Neural cell (in vitro differentiated cells): Measurements from ENCODE around the gene GGA1. TPM values are rescaled to one million over a fixed set of nuclear protein-coding genes. Genes with fewer than 3 reads are reported as not detected.

ENCODE experiments used
- H2AFZ ChIP-seq: fragments of 200-600, 300-800 bp; sonication (generic), shearing (Covaris generic); 2 replicates; pipeline ENCODE4 v1.6.0; 2014; ENCODE audit warnings: low read depth, mild to moderate bottlenecking, antibody characterized with exemption, low read length, moderate library complexity
- H3F3A ChIP-seq: fragments of 200-600 bp; shearing (Covaris generic); 2 replicates; pipeline ENCODE4 v1.6.1; 2016; ENCODE audit warnings: mild to moderate bottlenecking, moderate library complexity, mixed read lengths, antibody characterized with exemption, low read length; ENCODE audit not compliant: insufficient read depth, poor library complexity, severe bottlenecking
- H3K27ac ChIP-seq: fragments of 200-600, 300-800 bp; sonication (generic), shearing (Covaris generic); 2 replicates; pipeline ENCODE4 v1.5.1; 2014; ENCODE audit warnings: mild to moderate bottlenecking, low read length, moderate library complexity
- H3K27me3 ChIP-seq: fragments of 300-800, 200-600 bp; sonication (generic), shearing (Covaris generic); 2 replicates; pipeline ENCODE4 v1.6.0; 2014; ENCODE audit warnings: mild to moderate bottlenecking, low read depth, low read length, moderate library complexity; ENCODE audit not compliant: insufficient read depth
- H3K36me3 ChIP-seq: fragments of 300-800, 200-600 bp; sonication (generic), shearing (Covaris generic); 2 replicates; pipeline ENCODE4 v1.5.1; 2014; ENCODE audit warnings: mild to moderate bottlenecking, antibody characterized with exemption, low read length, moderate library complexity; ENCODE audit not compliant: insufficient read depth
- H3K4me2 ChIP-seq: fragments of 300-800, 200-600 bp; sonication (generic), shearing (Covaris generic); 2 replicates; pipeline ENCODE4 v1.6.0; 2014; ENCODE audit warnings: mild to moderate bottlenecking, low read length
- H3K4me3 ChIP-seq: fragments of 300-800, 200-600 bp; sonication (generic), shearing (Covaris generic); 2 replicates; pipeline ENCODE4 v1.5.1; 2014; ENCODE audit warnings: mild to moderate bottlenecking, low read length, moderate library complexity
- H3K79me2 ChIP-seq: fragments of 200-600 bp; shearing (Covaris generic); replicated peaks from 2 replicates; pipeline ENCODE4 v1.6.0; 2014; ENCODE audit warnings: mild to moderate bottlenecking, low read length, moderate library complexity; ENCODE audit not compliant: insufficient read depth
- H3K9ac ChIP-seq: fragments of 300-800, 200-600 bp; sonication (generic), shearing (Covaris generic); 2 replicates; pipeline ENCODE4 v1.6.1; 2016; ENCODE audit warnings: mild to moderate bottlenecking, low read length, mixed read lengths
- H3K9me2 ChIP-seq: fragments of 200-600 bp; shearing (Covaris generic); 2 replicates; pipeline ENCODE4 v1.6.1; 2016; ENCODE audit warnings: mild to moderate bottlenecking, low read length, mixed read lengths; ENCODE audit not compliant: insufficient read depth
- H3K9me3 ChIP-seq: fragments of 200-600, 300-800 bp; sonication (generic), shearing (Covaris generic); 2 replicates; pipeline ENCODE4 v1.6.1; 2016; ENCODE audit warnings: mild to moderate bottlenecking, mixed run types, low read length, moderate library complexity, mixed read lengths
- H4K20me1 ChIP-seq: fragments of 200-600 bp; shearing (Covaris generic); 2 replicates; pipeline ENCODE4 v1.6.1; 2016; ENCODE audit warnings: mild to moderate bottlenecking, mixed run types; ENCODE audit not compliant: insufficient read depth
- EP300 ChIP-seq: fragments of 450-650 bp; conservative IDR thresholded peaks from 2 replicates; pipeline ENCODE4 v1.6.1; 2014; ENCODE audit warnings: antibody characterized with exemption, mild to moderate bottlenecking, moderate library complexity; ENCODE audit not compliant: poor library complexity, severe bottlenecking
- EZH2 ChIP-seq: fragments of 200-600, 300-800 bp; shearing (Covaris generic), sonication (generic); IDR thresholded peaks from 2 replicates; pipeline ENCODE4 v1.6.1; 2014; ENCODE audit warnings: antibody characterized with exemption, low read length, borderline replicate concordance, mild to moderate bottlenecking; ENCODE audit not compliant: insufficient read depth, poor library complexity, severe bottlenecking
- MXI1 ChIP-seq: fragments of 450-650 bp; conservative IDR thresholded peaks from 2 replicates; pipeline ENCODE4 v1.6.1; 2014; ENCODE audit warnings: antibody characterized with exemption, mild to moderate bottlenecking; ENCODE audit not compliant: poor library complexity, severe bottlenecking
- POLR2AphosphoS5 ChIP-seq: IDR thresholded peaks from 2 replicates; pipeline ENCODE4 v1.6.1; 2012
- RAD21 ChIP-seq: fragments of 450-650 bp; conservative IDR thresholded peaks from 2 replicates; pipeline ENCODE4 v1.6.1; 2014; ENCODE audit warnings: antibody characterized with exemption, mild to moderate bottlenecking, moderate library complexity
- SMC3 ChIP-seq: fragments of 450-650 bp; conservative IDR thresholded peaks from 2 replicates; pipeline ENCODE4 v1.6.1; 2014; ENCODE audit warnings: antibody characterized with exemption, mild to moderate bottlenecking, moderate library complexity; ENCODE audit not compliant: poor library complexity
- TAF1 ChIP-seq: IDR thresholded peaks from 2 replicates; pipeline ENCODE4 v1.6.1; 2012; ENCODE audit warnings: low read depth
- polyA plus RNA-seq: library from polyadenylated mRNA; depleted of rRNA; stranded (reverse); fragments of >200 nt; gene quantifications from 2 replicates; pipeline ENCODE4 v1.2.3, GENCODE V29; 2014
- TF ChIP-seq, protein P1 (sequence below): IDR thresholded peaks from 2 replicates; pipeline ENCODE4 v1.6.1; 2012; ENCODE audit warnings: borderline replicate concordance
- TF ChIP-seq, protein P2 (sequence below): fragments of 450-650 bp; IDR thresholded peaks from 2 replicates; pipeline ENCODE4 v1.5.1; 2014; ENCODE audit warnings: antibody characterized with exemption, mild to moderate bottlenecking, moderate library complexity; ENCODE audit not compliant: poor library complexity, severe bottlenecking

GGA1 gene
- polyA plus RNA-seq, 1 donor from 2014 or later: 57.5 TPM

DNA sequence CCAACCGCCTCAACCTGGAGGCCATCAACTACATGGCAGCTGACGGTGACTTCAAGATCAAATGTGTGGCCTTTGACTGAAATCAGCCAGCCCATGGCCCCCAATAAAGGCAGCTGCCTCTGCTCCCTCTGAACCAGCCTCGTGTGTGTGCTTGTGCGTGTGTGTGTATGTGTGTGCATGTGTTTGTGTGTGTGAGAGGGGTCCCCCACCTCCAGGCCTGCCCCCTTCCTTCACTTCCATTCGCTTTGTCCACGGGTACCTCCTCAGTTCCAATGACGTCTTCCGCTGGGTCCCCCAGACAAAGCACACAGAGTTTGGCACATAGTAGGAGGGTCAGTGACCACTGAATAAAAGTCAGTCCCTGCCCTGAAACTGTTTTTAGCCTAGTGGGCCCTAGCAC is 71.0 kb downstream of the GGA1 start:
- Histone ChIP-seq H3K9me3 (no peaks in the 10 kb centered on the region), H3K9me2 (no peaks in the 10 kb centered on the region), H2AFZ (no peak overlapping the region), H3K27me3 (no peaks in the 10 kb centered on the region), H3K9ac (no peak overlapping the region), H3K4me3 (no peak overlapping the region), H3K27ac (no peak overlapping the region), H4K20me1 (no peaks in the 10 kb centered on the region), H3F3A (no peaks in the 10 kb centered on the region), H3K36me3 (no peaks in the 10 kb centered on the region), H3K4me2 (no peak overlapping the region), H3K79me2 (no peaks in the 10 kb centered on the region)
- TF ChIP-seq MXI1: no peak
- no peak for TF ChIP-seq EZH2
- TF ChIP-seq, protein P1, sequence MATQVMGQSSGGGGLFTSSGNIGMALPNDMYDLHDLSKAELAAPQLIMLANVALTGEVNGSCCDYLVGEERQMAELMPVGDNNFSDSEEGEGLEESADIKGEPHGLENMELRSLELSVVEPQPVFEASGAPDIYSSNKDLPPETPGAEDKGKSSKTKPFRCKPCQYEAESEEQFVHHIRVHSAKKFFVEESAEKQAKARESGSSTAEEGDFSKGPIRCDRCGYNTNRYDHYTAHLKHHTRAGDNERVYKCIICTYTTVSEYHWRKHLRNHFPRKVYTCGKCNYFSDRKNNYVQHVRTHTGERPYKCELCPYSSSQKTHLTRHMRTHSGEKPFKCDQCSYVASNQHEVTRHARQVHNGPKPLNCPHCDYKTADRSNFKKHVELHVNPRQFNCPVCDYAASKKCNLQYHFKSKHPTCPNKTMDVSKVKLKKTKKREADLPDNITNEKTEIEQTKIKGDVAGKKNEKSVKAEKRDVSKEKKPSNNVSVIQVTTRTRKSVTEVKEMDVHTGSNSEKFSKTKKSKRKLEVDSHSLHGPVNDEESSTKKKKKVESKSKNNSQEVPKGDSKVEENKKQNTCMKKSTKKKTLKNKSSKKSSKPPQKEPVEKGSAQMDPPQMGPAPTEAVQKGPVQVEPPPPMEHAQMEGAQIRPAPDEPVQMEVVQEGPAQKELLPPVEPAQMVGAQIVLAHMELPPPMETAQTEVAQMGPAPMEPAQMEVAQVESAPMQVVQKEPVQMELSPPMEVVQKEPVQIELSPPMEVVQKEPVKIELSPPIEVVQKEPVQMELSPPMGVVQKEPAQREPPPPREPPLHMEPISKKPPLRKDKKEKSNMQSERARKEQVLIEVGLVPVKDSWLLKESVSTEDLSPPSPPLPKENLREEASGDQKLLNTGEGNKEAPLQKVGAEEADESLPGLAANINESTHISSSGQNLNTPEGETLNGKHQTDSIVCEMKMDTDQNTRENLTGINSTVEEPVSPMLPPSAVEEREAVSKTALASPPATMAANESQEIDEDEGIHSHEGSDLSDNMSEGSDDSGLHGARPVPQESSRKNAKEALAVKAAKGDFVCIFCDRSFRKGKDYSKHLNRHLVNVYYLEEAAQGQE: no peak
- TF ChIP-seq EP300: no peak
- no peak for TF ChIP-seq RAD21
- TF ChIP-seq TAF1: no peak
- no peak for TF ChIP-seq POLR2AphosphoS5
- TF ChIP-seq SMC3: no peak
- TF ChIP-seq, protein P2, sequence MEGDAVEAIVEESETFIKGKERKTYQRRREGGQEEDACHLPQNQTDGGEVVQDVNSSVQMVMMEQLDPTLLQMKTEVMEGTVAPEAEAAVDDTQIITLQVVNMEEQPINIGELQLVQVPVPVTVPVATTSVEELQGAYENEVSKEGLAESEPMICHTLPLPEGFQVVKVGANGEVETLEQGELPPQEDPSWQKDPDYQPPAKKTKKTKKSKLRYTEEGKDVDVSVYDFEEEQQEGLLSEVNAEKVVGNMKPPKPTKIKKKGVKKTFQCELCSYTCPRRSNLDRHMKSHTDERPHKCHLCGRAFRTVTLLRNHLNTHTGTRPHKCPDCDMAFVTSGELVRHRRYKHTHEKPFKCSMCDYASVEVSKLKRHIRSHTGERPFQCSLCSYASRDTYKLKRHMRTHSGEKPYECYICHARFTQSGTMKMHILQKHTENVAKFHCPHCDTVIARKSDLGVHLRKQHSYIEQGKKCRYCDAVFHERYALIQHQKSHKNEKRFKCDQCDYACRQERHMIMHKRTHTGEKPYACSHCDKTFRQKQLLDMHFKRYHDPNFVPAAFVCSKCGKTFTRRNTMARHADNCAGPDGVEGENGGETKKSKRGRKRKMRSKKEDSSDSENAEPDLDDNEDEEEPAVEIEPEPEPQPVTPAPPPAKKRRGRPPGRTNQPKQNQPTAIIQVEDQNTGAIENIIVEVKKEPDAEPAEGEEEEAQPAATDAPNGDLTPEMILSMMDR: no peak

DNA sequence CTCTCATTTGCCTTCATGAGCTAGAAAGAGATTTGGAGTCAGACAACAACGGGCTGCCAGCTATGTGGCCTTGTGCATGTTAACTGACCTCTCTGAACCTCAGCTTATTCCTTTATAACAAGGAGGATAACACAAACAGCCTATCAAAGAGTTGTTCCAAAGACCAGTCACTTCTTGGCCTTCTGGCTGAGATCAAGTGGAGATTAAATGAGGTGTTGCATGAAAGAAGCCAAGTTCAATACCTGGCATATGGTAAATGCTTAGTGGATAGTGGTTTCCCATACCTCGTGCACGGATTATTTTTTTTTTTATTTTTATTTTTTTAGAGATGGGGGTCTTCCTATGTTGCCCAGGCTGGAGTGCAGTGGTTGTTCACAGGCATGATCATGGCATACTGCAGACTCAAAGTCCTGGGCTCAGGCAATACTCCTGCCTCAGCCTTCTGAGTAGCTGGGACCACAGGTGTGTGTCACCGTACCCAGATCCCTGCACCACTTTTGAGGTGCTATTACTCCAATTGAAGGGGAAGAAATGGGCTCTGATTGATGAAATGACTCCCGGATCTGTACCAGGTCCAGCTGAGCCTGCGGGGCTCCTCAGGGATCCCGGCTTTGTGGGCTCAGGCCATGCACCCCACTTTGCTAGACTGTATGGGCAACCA is 71.7 kb downstream of the GGA1 start:
- H3K4me3 ChIP-seq: no peak overlapping the region
- H3K27ac ChIP-seq: no peak overlapping the region
- H3K9me2 ChIP-seq: no peaks in the 10 kb centered on the region
- H3K27me3 ChIP-seq: no peaks in the 10 kb centered on the region
- no peaks in the 10 kb centered on the region for H3F3A ChIP-seq
- H3K9ac ChIP-seq: no peak overlapping the region
- TF ChIP-seq, protein P2: no peak
- no peak for TF ChIP-seq MXI1
- no peak for TF ChIP-seq POLR2AphosphoS5
- no peak for TF ChIP-seq EZH2
- TF ChIP-seq EP300: no peak
- TF ChIP-seq TAF1: no peak
- TF ChIP-seq, protein P1: no peak
- TF ChIP-seq SMC3: no peak
- no peak for TF ChIP-seq RAD21
- H3K79me2 ChIP-seq: no peaks in the 10 kb centered on the region
- no peaks in the 10 kb centered on the region for H3K9me3 ChIP-seq
- no peaks in the 10 kb centered on the region for H3K36me3 ChIP-seq
- no peak overlapping the region for H2AFZ ChIP-seq
- no peak overlapping the region for H3K4me2 ChIP-seq
- H4K20me1 ChIP-seq: no peaks in the 10 kb centered on the region
